H1 (cell line): ENCODE data around the gene HDAC7. TPM values are rescaled to one million over a fixed set of nuclear protein-coding genes. Genes with fewer than 3 reads are reported as not detected.

Source experiments
- CBX8 ChIP-seq: fragments of 300-800, 300-1000 bp; sonication (generic); IDR thresholded peaks from 2 replicates; pipeline ENCODE4 v1.7.1; 2016; ENCODE audit warnings: low read depth, low read length, borderline replicate concordance
- MAFK ChIP-seq: IDR thresholded peaks from 2 replicates; pipeline ENCODE4 v1.6.1; 2012; ENCODE audit warnings: low read depth, mild to moderate bottlenecking, improper control_type of control experiment, low read length
- SP2 ChIP-seq: IDR thresholded peaks from 2 replicates; pipeline ENCODE4 v1.6.1; 2012; ENCODE audit warnings: mild to moderate bottlenecking, low read length, inconsistent platforms
- polyA plus RNA-seq, 7 experiments: library from polyadenylated mRNA; depleted of rRNA in 3 of 7; stranded (reverse) in 5 of 7; unstranded in 2 of 7; fragments of >200 nt in 5 of 7; fragments of 200-250 nt in 2 of 7; gene quantifications; 1 replicate in 5 of 7; 2 replicates in 1 of 7; 4 replicates in 1 of 7; pipeline versions ENCODE4 v1.2.1 to v1.2.3, GENCODE V29; 2011 to 2013; ENCODE audit warnings: missing spikeins in 2 of 7, mixed read lengths in 2 of 7
- total RNA-seq: library from RNA; stranded (reverse); fragmentation: NEBNext Ultra II Directional; extraction: Animal tissue kit (Norgen Biotek cat#: 25700); gene quantifications from 2 replicates; pipeline ENCODE4 v1.2.1, GENCODE V29; 2021

Gene HDAC7
- total and polyA plus RNA-seq, 2 of the 8 experiments (the other 6 are each of a cell fraction or from before 2014, with no cell fraction given), result 25.5 to 84.9 TPM

GRCh38 chr12:47747126-47747525 is 72.6 kb downstream of the HDAC7 start (continued):
- TF ChIP-seq SP2 (no peak), MAFK (no peak), CBX8 (no peak)
